HepG2 (cell line): ENCODE results near the gene KLK14. TPM values are rescaled to one million over a fixed set of nuclear protein-coding genes. Genes with fewer than 3 reads are reported as not detected.

Experiments
- ATAC-seq: fragments of 200-7000 bp; cut with Tn5 transposase; 3 replicates; pipeline ENCODE4 v1.9.1; 2020; ENCODE audit warnings: mild to moderate bottlenecking, moderate library complexity
- BruUV-seq: library from RNA; stranded (reverse); fragments of 400-500 nt; replicated peaks from 2 replicates; lab custom pipeline; 2021; lab: Mats Ljungman, UMichigan
- CTCF ChIA-PET: fragments of 300-600 bp; formaldehyde crosslinking; extraction: SDS; loops from one replicate; lab custom pipeline; 2021; ENCODE audit warnings: low total read pairs, inconsistent platforms, low intra/inter-chr PET ratio; lab: Yijun Ruan, JAX
- POLR2A ChIA-PET: fragments of 350-600 bp; sonication (Branson Sonifier 250); formaldehyde crosslinking; loops from one replicate; lab custom pipeline; 2020; ENCODE audit warnings: antibody characterized with exemption, inconsistent platforms; lab: Yijun Ruan, JAX
- DNase-seq: peaks from one replicate; pipeline ENCODE4 v3.0.0-alpha.2; 2015; ENCODE audit warnings: low spot score
- FAIRE-seq: peaks from 3 replicates; lab custom pipeline; 2011; peaks lifted over from hg19 to GRCh38; lab: Jason Lieb, UNC
- H2AFZ ChIP-seq: one replicate; pipeline ENCODE4 v1.6.1; 2011; ENCODE audit warnings: low read length, inconsistent platforms
- H3K27ac ChIP-seq: fragments of 300-600 bp; 3 replicates; pipeline ENCODE4 v1.8.0; 2011; ENCODE audit warnings: mixed run types, mild to moderate bottlenecking, mixed read lengths, low read length, inconsistent platforms; ENCODE audit not compliant: insufficient read depth; ENCODE audit errors: extremely low read length
- H3K27me3 ChIP-seq, 2 experiments: fragments of 200-600 bp in 1 of 2; 2 replicates in 1 of 2; 3 replicates in 1 of 2; pipeline versions ENCODE4 v1.6.0 to v1.8.0; 2011; ENCODE audit warnings: low read length in 2 of 2, mild to moderate bottlenecking in 2 of 2, moderate library complexity in 2 of 2, inconsistent platforms in 1 of 2; ENCODE audit not compliant: insufficient read depth in 2 of 2, control insufficient read depth in 1 of 2
- H3K36me3 ChIP-seq, 2 experiments: fragments of 200-600 bp in 1 of 2; replicated peaks in 1 of 2; 2 replicates in 1 of 2; 3 replicates in 1 of 2; pipeline versions ENCODE4 v1.5.1 to v1.8.0; 2011; ENCODE audit warnings: low read length in 2 of 2, inconsistent platforms in 1 of 2; ENCODE audit not compliant: insufficient read depth in 2 of 2, control insufficient read depth in 1 of 2
- H3K4me1 ChIP-seq: 2 replicates; pipeline ENCODE4 v1.5.1; 2012; ENCODE audit warnings: low read length, inconsistent platforms; ENCODE audit not compliant: insufficient read depth
- H3K4me2 ChIP-seq: 2 replicates; pipeline ENCODE4 v1.6.0; 2011; ENCODE audit warnings: low read depth, low read length, inconsistent platforms
- H3K4me3 ChIP-seq, 3 experiments: fragments of 200-600 bp in 1 of 3; sonication (generic), shearing (Covaris generic) in 1 of 3; replicated peaks in 1 of 3; 2 replicates each; pipeline ENCODE4 v1.5.1; 2011 to 2016; ENCODE audit warnings: low read length in 3 of 3, inconsistent platforms in 2 of 3, low read depth in 2 of 3, mild to moderate bottlenecking in 2 of 3, control low read depth in 1 of 3, mixed read lengths in 1 of 3; ENCODE audit not compliant: insufficient read depth in 1 of 3
- H3K79me2 ChIP-seq: one replicate; pipeline ENCODE4 v1.6.1; 2011; ENCODE audit warnings: low read length, inconsistent platforms; ENCODE audit not compliant: insufficient read depth
- H3K9ac ChIP-seq: 2 replicates; pipeline ENCODE4 v1.6.0; 2011; ENCODE audit warnings: mild to moderate bottlenecking, low read depth, low read length, inconsistent platforms; ENCODE audit not compliant: insufficient read depth
- H3K9me3 ChIP-seq: 2 replicates; pipeline ENCODE4 v1.5.1; 2012; ENCODE audit warnings: mild to moderate bottlenecking, low read length
- H4K20me1 ChIP-seq: 2 replicates; pipeline ENCODE4 v1.6.0; 2011; ENCODE audit warnings: inconsistent platforms, mild to moderate bottlenecking, low read length, moderate library complexity; ENCODE audit not compliant: insufficient read depth
- ATF3 ChIP-seq: sonication (generic); formaldehyde crosslinking; IDR thresholded peaks from 2 replicates; pipeline ENCODE4 v1.4.0; 2020; ENCODE audit warnings: missing genetic modification reagents
- ATRX ChIP-seq: sonication (generic); formaldehyde crosslinking; IDR thresholded peaks from 2 replicates; pipeline ENCODE4 v1.4.0; 2020; ENCODE audit warnings: missing genetic modification reagents, borderline replicate concordance
- CENPBD1 ChIP-seq: sonication (generic); formaldehyde crosslinking; IDR thresholded peaks from 2 replicates; pipeline ENCODE4 v1.8.0; 2022; ENCODE audit warnings: missing genetic modification reagents, low read depth, mild to moderate bottlenecking, borderline replicate concordance
- ETV6 ChIP-seq: sonication (generic); formaldehyde crosslinking; conservative IDR thresholded peaks from 2 replicates; pipeline ENCODE4 v1.4.0; 2020; ENCODE audit warnings: missing genetic modification reagents
- EZH2 ChIP-seq: conservative IDR thresholded peaks from 2 replicates; pipeline ENCODE4 v1.6.1; 2012; ENCODE audit warnings: mild to moderate bottlenecking, low read depth, low read length, moderate library complexity
- FOXK1 ChIP-seq: sonication (generic); formaldehyde crosslinking; IDR thresholded peaks from 2 replicates; pipeline ENCODE4 v1.4.0; 2020; ENCODE audit warnings: low read depth, missing genetic modification reagents, borderline replicate concordance
- HNF4A ChIP-seq: sonication (generic); formaldehyde crosslinking; IDR thresholded peaks from 2 replicates; pipeline ENCODE4 v1.4.0; 2020; ENCODE audit warnings: missing genetic modification reagents
- KAT2B ChIP-seq: fragments of 150-350 bp; IDR thresholded peaks from 2 replicates; pipeline ENCODE4 v1.6.1; 2014; ENCODE audit warnings: low read depth, low read length, borderline replicate concordance
- KLF12 ChIP-seq: sonication (generic); formaldehyde crosslinking; IDR thresholded peaks from 2 replicates; pipeline ENCODE4 v1.4.0; 2020; ENCODE audit warnings: missing genetic modification reagents, borderline replicate concordance
- LBX2 ChIP-seq: sonication (generic); formaldehyde crosslinking; IDR thresholded peaks from 2 replicates; pipeline ENCODE4 v1.5.0; 2020; ENCODE audit warnings: missing genetic modification reagents, mild to moderate bottlenecking, borderline replicate concordance
- MNT ChIP-seq: fragments of 450-650 bp; IDR thresholded peaks from 2 replicates; pipeline ENCODE4 v1.6.1; 2016
- SKIL ChIP-seq: sonication (generic); formaldehyde crosslinking; IDR thresholded peaks from 2 replicates; pipeline ENCODE4 v1.8.0; 2022; ENCODE audit warnings: missing genetic modification reagents, mild to moderate bottlenecking, moderate library complexity, borderline replicate concordance
- SP2 ChIP-seq: sonication (generic); formaldehyde crosslinking; IDR thresholded peaks from 2 replicates; pipeline ENCODE4 v1.5.1; 2020; ENCODE audit warnings: mild to moderate bottlenecking, missing genetic modification reagents
- SPEN ChIP-seq: sonication (generic); formaldehyde crosslinking; IDR thresholded peaks from 2 replicates; pipeline ENCODE4 v1.5.1; 2020; ENCODE audit warnings: low read depth, mild to moderate bottlenecking, missing genetic modification reagents
- ZFP41 ChIP-seq: sonication (generic); formaldehyde crosslinking; IDR thresholded peaks from 2 replicates; pipeline ENCODE4 v1.4.0; 2020; ENCODE audit warnings: mild to moderate bottlenecking, missing genetic modification reagents, borderline replicate concordance
- ZKSCAN1 ChIP-seq: fragments of 150-350 bp; IDR thresholded peaks from 2 replicates; pipeline ENCODE4 v1.6.1; 2014; ENCODE audit warnings: low read length
- ZNF230 ChIP-seq: sonication (generic); formaldehyde crosslinking; IDR thresholded peaks from 2 replicates; pipeline ENCODE4 v1.4.0; 2020; ENCODE audit warnings: mild to moderate bottlenecking, missing genetic modification reagents
- ZNF7 ChIP-seq: IDR thresholded peaks from 2 replicates; pipeline ENCODE4 v1.6.1; 2016; ENCODE audit warnings: missing biosample characterization, missing genetic modification reagents
- ZNF878 ChIP-seq: sonication (generic); formaldehyde crosslinking; IDR thresholded peaks from 2 replicates; pipeline ENCODE4 v1.8.1; 2023; ENCODE audit warnings: mild to moderate bottlenecking, missing genetic modification reagents, moderate library complexity
- ZSCAN9 ChIP-seq: IDR thresholded peaks from 2 replicates; pipeline ENCODE4 v1.6.1; 2016; ENCODE audit warnings: borderline replicate concordance
- WGBS: methylation state at CpG from one replicate; pipeline ENCODE4 v1.1.6; 2017; ENCODE audit warnings: low lambda C conversion rate; 5-methylcytosine and 5-hydroxymethylcytosine counted together
- in situ Hi-C: cut with HindIII; loops from 2 replicates; pipeline ENCODE4 v1.10.0; 2017; ENCODE audit warnings: low pct_unique_long_range_greater_than_20kb; ENCODE audit not compliant: extremely low pct_ligation_motif_present
- intact Hi-C: fragments of 100-400 bp; cut with micrococcal nuclease; formaldehyde crosslinking; loops from one replicate; pipeline ENCODE4 v1.10.0; 2022; ENCODE audit not compliant: unreplicated experiment
- polyA plus RNA-seq, 8 experiments: library from polyadenylated mRNA; depleted of rRNA in 3 of 8; stranded (reverse) in 7 of 8; unstranded in 1 of 8; fragments of >200 nt; fragmentation: Illumina TruSeq in 4 of 8; extraction: Trizol in 4 of 8; gene quantifications; 2 replicates each; pipeline versions ENCODE4 v1.2.1 to v1.2.3, GENCODE V29; 2011 to 2016; ENCODE audit warnings: low read depth in 4 of 8, missing spikeins in 1 of 8, mixed read lengths in 1 of 8; ENCODE audit not compliant: insufficient read depth in 1 of 8
- total RNA-seq, 5 experiments: library from RNA; depleted of rRNA; stranded (reverse); fragments of >200 nt; fragmentation: Illumina TruSeq; extraction: Trizol; gene quantifications; 2 replicates each; pipeline ENCODE4 v1.2.3, GENCODE V29; 2016; ENCODE audit warnings: low read depth in 1 of 5

Gene KLK14
- total and polyA plus RNA-seq, 2 of the 13 experiments (the other 11 are each of a cell fraction or from before 2014, with no cell fraction given), result not detected

GRCh38 chr19:51071095-51071405, 11.6 kb downstream of the KLK14 start (continued):
- no peak for TF ChIP-seq MNT
- TF ChIP-seq SKIL (CRISPR knock-in tag), result no peak
- no peak for TF ChIP-seq ZSCAN9
- TF ChIP-seq ETV6 (CRISPR knock-in tag), result no peak

- FAIRE-seq (no peak), DNase-seq (no peak), ATAC-seq (no peak)
- Histone ChIP-seq H3K36me3 (no peaks in the 10 kb centered on the region), H3K4me1 (no peaks in the 10 kb centered on the region), H3K79me2 (no peaks in the 10 kb centered on the region), H3K4me2 (no peak overlapping the region), H3K27ac (no peak overlapping the region), H3K9me3 (peaks cover 11% of the 10 kb centered on the region; the same call in 1 of the 2 replicates), H2AFZ (no peak overlapping the region), H4K20me1 (no peaks in the 10 kb centered on the region), H3K4me3 (no peak overlapping the region), H3K9ac (no peak overlapping the region), H3K27me3 (peaks cover 0 to 3% of the 10 kb centered on the region in 2 experiments; a peak in 2 of 5 replicates)
- BruUV-seq, result no TSS peak
- intact Hi-C loops, result no loop called here
- ChIA-PET CTCF (no interaction called here), POLR2A (no interaction called here)
- in situ Hi-C loops, result no loop called here
- WGBS, result 19% methylated on average over 3 of the region's 5 CpGs
- TF ChIP-seq ATRX, result no peak
- no peak for TF ChIP-seq KAT2B
- no peak for TF ChIP-seq CENPBD1 (CRISPR knock-in tag)
- no peak for TF ChIP-seq SP2 (CRISPR knock-in tag)
- no peak for TF ChIP-seq SPEN (CRISPR knock-in tag)
- no peak for TF ChIP-seq ZKSCAN1
- TF ChIP-seq HNF4A (CRISPR knock-in tag), result no peak
- TF ChIP-seq ZNF878 (CRISPR knock-in tag), result no peak
- TF ChIP-seq FOXK1, result no peak
- no peak for TF ChIP-seq ZFP41 (CRISPR knock-in tag)
- TF ChIP-seq EZH2, result no peak
- no peak for TF ChIP-seq LBX2
- TF ChIP-seq ATF3 (CRISPR knock-in tag), result no peak
- TF ChIP-seq KLF12 (CRISPR knock-in tag), result no peak
- no peak for TF ChIP-seq ZNF230
- TF ChIP-seq ZNF7 (CRISPR knock-in tag), result no peak
Observed at GRCh38 chr19:51070334-51071094, 12.2 kb downstream of the KLK14 start.
